Hematopoietic multipotent progenitor cell treated with erythropoietin and hydrocortisone succinate and interleukin-3 and kit ligand, for 6 days (in vitro differentiated cells): Measurements from ENCODE around the gene PRKCA.
"Not testable (repeated sequence)": the region's sequence is repeated elsewhere in the genome, so short reads cannot be mapped to it uniquely, and the experiment has no call there.

Source experiments
- DNase-seq: peaks from one replicate; pipeline ENCODE4 v3.0.0-alpha.2; 2015

The PRKCA gene

DNA sequence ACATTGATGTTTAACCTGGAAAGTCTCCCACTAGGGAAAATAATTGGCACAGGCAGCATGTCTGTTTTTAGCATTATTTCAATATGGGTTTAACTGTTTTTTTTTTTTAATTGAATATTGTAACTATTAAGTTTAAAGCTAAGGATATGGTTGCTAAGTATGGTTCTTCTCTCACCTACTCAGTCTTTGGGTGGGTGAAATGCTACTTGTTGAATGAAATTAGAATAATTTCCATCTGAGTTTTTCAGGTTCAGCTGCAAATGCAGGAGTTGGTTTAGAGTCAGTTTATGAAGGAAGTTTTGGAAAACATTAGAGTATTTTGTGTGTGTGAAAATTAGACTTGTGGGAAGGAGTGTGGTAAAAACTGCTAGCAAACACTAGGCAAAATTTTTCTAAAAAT is 93.5 kb downstream of the PRKCA start:
- DNase-seq: no peak

DNA sequence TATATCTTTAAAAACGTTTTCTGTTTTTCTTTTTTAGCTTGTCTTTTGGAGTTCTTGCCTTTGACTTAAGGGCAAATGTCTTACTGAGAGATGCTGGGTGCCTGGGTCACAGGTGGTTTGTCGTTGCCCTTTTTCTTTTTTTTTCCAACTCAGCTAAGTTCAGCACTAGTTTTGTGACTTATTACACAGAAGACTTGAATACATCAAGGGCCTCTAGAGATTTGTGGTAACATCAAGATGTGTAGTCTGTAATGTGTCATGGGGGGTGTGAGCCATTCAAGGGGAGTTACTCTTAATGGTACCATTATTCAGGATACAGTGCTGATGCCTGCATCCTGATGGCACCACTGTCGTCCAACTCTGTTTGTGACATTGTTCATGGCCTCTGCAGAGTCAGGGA is 95.1 kb downstream of the PRKCA start:
- DNase-seq: no peak

DNA sequence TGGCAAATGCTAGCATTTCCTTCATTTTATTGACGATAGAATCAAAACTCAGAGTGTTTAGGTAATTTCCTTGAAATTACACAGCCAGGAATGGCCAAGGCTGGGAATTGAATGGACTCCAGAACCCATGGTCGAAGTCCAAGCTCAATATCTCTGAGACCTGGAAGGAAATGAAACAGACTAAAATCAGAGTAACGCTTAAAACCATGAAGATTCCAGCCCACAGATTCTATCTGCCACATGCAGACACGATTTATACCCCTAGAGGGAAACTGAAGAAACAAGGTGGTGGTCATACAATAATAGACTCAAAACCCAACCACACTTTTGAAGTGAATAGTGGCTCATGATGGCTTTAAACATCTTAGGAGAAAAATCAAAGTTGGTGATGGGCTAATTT is 95.6 kb downstream of the PRKCA start:
- DNase-seq: no peak

DNA sequence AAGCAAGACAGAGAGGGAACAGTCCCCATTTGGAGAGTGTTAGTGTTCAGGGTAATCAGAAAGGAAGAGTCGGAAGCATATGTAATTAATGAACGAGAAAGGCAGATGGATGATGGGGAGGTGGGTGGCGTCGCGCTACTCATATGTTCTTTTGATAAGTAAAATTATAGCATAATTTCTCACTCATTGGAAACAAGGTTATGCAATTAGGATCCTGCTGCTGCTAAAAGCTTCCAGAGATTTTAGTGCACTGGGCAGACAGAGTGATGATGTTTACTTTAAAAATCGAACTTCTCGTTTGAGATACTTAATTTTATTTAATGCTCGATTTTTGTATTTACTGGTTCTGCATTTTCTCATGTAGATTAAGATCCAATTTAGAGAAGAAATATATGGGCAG is 96.2 kb downstream of the PRKCA start:
- DNase-seq: no peak

DNA sequence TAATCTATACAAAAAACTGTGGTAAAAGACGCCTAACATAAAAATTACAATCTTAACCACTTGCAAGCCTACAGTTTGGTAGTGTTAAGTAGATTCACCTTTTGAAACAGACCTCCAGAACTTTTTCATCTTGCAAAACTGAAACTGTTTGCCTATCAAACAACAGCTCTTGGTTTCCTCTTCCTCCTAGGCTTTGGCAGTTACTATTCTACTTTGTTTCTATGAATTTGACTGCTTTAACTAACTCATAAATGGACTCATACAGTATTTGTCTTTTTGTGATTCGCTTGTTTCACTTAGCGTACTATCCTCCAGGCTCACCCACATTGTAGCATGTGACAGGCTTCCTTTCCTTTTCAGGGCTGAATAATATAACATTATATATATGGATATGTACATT is 97.0 kb downstream of the PRKCA start:
- no peak for DNase-seq

DNA sequence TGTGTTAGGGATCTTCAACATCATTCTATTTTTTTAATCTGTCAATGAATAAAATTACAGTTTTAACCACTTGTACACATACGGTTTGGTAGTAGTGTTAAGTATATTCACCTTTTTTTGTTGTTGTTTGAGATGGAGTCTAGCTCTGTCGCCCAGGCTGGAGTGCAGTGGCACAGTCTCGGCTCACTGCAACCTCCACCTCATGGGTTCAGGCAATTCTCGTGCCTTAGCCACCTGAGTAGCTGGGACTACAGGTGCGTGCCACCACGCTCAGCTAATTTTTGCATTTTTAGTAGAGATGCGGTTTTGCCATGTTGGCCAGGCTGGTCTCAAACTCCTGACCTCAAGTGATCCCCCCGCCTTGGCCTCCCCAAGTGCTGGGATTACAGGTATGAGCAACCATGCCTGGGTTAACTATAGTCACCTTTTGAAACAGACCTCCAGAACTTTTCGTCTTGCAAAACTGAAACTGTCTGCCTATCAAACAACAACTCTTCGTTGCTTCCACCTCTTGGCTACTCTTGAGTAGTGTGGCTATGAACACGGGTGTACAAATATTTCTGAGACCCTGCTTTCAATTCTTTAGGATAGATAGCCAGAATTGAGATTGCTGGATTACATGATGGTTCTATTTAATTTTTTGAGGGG is 97.8 kb downstream of the PRKCA start:
- DNase-seq: not testable (repeated sequence)

DNA sequence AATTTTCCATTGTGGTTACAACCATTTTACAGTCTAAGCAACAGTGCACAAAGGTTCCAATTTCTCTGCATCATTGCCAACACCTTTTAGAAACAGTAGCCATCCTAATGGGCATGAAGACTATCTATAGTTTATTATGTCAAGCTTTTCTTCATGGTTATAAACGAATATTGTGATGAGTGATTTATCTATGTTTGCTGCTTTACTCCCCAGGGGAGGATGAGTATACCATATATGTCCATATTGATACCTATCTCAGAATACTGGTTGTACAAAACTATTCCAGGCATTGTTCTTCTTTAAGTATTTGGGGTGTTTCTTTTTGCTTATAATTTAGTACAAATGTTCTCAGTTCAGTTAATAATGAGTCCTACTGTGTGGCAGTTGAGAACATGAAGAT is 98.3 kb downstream of the PRKCA start:
- no peak for DNase-seq

DNA sequence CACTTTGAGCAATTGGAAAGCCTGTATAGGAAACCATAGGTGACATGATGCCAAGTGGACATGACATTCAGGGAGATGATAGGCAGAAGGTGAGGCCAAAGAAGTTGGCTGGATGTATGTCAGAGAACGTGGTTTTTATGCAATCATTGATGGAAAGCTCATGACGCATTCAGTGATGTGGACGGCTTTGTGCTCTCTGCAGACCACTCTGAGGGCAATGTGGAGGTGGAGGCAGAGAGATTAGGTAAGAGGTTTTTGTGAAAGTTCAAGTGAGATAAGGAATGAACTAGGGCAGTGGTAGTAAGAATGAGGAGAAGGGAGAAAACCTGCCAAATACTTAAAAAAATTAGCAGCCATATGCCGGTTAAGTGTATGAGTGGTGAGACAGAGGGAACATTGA is 99.0 kb downstream of the PRKCA start:
- no peak for DNase-seq

DNA sequence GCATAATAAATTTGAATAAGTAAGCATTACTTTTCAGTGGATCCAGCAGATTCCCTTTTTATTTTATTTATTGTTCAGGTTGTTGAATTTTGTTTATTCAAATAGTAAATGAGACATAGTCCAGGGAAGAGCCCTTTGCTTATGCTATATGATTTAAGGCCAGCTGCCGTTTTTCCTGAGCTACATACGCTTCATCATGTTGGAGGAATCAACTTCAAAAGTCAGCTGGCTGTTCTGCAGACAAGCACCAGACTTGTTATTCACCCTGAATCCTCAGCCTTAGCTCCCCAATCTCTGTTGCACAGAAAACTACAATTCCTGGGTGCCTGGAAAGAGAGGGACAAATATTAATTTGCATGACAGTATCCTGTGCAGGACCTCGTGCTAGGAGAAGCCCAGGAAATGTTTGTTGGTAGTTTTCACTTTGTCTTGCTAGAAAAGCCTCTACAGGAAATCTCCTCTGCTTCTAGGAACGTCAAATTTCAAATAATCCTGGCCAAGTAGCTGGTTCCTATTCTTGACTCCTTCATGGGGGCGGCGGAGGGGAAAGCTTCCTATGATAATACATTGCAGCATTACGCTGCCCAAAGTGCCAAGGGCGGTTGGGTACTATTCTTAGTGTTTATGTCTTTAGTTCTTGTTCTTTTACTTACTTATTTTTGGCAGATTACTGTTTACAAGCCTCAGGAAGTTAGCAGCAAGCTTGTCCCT is 101.6 kb downstream of the PRKCA start:
- no peak for DNase-seq

DNA sequence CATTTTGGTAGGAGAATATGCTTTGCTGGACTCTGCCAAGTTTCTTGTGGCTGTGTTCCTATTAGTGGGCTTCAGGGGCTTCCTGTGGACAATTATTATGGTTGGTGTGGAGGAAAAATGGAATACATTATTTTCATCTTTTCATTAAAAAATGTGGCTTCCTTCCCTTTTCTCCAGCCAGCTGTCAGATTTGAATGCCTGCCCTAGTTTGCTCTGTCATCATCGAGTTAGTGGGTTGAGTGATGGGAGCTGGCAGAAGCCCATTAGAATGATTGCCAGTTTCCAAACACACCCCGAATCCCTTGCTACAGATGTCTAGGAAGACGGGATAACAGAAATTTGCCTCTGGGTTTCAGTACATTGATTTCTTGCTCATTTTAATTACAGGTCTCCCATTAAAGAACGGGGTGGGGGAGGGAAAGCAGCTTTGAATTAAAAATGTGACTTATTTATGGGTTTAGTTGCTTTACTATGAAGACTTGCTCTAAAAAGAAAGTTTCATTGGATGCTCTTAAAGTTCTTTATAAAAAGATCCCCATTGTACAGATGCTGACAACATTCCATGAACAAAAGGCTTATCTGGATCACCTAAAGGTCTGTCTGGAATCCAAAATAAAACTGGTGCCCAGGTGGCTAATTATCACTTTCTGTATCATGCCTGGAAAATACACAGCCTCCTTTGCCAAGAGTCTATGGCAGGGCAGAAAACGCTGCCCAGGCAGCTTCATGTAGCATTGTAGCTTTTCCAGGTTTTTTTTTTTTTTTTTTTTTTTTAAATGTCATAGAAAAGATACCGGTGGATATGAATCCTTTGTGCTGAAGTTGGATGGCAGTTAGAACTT is 103.6 kb downstream of the PRKCA start:
- no peak for DNase-seq

DNA sequence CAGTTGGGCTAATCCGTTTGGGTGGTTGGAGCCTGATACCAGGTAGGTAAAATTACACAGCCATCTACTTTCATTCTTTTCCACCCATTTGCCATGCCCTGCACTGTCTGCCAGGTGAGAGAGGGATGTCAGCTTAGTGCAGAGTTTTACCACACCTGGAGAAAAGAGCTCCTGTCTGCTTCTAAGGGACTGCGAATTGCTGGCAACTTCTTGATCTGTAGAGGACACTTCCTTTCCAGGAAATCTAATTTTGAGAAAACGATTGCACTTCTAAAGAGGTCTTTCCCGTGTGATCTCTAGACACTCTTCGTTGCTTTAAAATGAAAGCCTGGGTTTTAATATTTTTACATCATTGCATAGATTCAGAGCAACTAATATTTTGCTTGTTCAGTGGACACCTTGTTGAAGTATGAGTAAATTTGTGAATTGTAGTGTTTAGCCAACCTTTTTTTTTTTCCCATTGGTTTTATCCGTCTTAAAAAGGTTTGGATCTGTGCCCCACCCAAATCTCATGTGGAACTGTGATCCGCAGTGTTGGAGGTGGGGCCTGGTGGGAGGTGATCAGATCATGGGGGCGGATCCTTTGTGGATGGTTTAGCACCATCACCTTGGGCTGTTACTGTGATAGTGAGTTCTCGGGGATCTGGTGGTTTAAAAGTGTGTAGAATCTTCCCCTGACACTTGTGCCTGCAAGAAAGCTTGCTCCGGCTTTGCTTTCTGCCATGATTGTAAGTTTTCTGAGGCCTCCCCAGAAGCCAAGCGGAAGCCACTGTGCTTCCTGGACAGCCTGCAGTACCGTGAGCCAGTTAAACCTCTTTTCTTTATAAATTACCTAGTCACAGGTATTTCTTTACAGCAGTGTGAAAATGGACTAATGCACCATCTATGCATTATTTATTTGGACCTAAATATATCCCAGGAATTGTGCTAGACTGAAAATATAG is 104.6 kb downstream of the PRKCA start:
- DNase-seq: no peak

DNA sequence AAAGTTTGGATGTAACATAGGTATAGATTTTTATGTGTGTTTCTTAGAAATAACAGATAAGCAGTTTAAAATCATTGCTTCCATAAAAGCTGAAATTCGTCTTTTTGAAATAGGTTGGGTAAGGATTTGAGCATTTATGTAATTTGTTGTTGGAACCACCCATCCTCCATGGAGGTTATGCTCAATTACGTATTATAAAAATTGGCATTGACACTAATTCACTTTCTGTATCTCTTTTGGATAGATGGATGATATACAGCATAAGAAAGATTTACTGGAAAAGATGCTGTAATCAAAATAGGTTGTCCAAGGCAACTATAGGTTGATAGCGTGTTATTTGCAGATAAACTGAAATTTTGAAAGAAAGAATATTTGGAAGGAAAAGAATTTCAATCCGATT is 105.5 kb downstream of the PRKCA start:
- no peak for DNase-seq

DNA sequence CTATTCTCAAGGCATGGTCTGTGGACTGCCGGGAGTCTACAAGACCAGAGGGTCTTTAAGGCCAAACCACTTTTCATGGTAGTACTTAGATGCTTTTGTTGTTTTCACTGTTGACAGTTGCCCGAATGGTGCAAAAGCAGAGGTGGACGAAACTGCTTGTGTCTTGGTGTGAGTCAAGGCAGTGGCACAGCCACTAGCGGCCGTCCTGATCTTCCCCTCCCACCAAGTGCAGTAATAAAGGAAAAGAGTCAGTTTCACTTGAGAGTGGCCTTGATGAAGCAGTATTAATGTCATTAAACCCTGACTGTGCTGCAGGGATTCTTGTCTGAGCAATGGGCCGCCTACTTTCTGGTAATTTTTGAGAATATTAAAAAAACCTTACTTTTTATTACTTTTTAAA is 109.1 kb downstream of the PRKCA start:
- DNase-seq: no peak

DNA sequence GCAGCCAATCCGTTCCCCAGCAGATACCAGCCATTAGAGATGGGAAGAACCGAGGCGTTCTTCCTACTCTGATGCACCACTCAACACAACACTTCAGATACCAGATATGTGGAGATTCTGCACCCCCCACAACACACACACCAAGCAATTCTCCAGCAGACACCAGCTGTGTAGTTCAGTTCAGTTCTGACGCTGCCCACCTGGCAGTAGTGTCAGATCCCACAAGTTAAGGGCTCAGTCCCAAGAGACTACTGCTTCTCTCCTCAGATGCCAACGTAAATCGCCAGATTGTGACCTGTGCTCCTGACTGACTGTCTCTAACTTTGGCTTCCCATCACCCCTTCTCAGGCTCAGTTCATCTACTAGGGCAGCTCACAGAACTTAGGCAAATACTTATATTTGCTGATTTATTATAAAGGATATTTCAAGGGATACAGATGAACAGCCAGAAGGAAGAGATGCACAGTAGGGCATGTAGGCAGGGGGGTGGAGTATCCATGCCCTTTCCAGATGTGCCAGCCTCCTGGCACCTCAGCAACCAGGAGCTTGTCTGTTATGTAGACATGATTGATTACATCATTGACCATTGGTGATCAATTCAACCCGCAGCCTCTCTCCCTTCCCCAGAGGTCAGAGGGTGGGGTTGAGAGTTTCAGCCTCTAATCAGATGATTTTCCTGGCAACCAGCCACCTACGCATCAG is 110.6 kb downstream of the PRKCA start:
- no peak for DNase-seq

DNA sequence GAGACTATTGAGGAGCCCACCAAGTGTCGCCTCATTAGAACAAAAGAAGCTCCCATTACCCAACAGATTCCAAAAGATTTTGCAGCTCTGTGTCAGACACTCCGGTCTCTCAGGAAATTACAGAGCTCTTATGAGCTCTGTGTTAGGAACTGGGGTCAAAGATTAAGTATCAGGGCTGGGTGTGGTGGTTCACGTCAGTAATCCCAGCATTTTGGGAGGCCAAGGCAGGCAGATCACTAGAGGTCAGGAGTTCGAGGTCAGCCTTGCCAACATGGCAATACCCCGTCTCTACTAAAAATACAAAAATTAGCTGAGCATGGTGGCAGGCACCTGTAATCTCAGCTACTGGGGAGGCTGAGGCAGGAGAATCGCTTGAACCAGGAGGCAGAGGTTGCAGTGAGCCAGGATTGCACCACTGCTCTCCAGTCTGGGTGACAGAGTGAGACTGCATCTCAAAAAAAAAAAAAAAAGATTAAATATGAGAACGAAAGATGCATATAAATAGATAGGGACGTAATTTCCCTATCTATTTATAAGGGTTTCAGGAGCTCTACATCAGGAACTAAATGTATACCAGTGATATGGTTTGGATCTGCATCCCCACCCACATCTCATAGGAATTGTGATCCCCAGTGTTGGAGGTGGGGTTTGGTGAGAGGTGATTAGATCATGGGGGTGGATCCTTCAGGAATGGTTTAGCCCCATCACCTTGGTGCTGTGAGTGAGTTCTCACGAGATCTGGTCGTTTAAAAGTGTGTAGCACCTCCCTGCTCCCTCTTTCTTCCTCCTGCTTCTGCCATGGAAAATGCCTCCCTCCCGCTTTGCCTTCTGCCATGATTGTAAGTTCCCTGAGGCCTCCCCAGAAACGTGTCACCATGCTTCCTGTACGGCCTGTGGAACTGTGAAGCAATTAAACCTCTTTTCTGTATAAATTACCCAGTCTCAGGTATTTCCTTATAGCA is 111.4 kb downstream of the PRKCA start:
- DNase-seq: no peak

DNA sequence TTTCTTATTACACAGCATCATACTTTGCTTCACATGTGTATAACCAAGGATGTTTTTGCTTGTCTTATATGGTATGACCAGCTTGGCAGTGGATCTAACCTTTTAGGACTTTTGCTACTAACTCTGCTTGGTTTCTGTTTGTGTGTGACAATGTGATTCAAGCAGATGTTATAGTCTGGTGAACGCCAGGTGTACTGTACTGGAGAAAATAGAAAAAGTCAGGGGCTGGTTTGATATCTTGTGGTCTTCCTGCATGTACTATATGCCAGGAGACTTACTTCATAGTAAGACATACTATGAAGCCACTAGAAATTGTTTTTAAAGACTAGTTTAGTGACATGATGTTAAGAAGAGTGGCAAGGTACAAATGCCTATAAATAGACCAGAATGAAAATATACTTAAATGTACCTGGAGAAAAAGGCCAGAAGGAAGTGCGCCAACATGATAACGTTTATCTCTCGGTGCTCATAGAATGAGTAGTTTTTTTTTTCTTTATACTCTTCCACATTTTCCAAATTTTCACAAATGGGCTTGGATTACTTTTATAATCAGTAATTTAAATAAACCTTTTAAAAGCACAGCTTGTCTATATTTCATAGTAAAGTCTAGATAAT is 112.3 kb downstream of the PRKCA start:
- DNase-seq: no peak

DNA sequence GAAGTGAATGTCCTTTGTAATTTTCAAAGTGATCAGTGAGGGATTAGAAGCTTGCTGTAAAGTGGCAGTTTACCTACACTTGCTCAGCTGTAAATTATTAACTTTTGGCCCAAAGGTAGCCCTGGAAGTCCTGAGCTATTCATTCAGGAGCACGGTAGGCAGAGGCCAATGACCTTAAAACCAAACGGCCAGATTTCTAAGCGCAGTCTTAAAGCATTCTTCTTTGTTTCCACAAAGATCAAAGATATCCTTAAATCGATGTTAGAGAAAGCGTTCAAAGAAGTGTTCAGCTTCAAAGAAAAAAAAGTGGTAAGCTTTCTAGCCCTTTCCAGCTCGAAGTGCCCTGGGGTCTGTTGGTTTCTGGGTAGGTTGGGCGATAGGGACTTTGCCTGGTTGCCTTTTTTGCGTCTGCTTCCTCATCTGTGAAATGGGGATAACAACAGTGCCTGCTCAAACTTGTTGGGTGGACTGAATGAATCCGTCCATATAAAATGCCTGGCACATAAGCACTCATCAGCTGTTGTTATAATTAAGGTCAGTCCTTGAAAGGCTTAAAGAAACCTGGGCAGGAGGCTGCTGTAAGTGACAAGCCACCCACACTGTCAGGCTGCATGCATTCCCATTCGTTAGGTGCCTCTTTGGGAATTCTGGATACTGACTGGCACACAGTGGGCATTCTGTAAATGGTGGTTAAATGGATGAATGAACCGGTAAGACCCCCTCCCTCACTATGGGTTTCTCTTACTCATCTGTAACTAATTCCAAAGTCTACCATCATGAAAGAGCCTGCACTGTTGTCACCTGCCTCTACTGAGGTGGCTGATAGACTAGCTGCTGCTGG is 113.2 kb downstream of the PRKCA start:
- no peak for DNase-seq

DNA sequence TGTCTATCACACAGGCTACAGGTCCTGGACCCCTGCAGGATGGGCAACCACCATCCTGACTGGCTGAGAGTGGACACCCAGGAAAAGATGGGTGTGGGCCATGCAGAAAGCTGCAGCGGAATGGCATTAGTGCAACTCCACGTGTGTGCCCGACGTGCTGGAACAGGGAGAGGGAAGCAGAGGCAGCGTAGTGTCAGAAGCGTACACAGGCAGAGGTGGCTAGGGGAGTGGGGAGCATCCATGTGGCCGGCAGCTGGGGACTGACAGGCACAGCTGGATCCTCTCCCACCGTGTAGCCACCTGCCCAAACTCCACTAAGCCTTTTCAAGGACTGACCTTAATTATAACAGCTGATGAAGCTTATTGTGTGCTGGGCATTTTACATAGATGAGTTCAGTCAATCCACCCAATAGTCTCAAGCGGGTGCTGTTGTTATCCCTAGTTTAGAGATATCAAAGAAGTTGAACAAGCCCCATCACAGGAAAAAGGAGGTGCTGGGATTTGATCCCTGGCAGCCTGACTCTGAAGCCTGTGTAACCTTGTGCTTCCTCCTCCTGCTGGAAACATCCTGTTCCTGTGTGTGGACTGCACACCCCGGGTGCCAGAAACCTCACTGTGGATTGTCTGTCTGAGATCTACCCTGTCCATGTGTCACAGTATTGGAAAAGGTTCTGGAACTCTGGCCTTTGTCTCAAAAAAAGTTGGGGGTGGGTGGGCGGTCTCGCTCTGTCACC is 114.0 kb downstream of the PRKCA start:
- no peak for DNase-seq

DNA sequence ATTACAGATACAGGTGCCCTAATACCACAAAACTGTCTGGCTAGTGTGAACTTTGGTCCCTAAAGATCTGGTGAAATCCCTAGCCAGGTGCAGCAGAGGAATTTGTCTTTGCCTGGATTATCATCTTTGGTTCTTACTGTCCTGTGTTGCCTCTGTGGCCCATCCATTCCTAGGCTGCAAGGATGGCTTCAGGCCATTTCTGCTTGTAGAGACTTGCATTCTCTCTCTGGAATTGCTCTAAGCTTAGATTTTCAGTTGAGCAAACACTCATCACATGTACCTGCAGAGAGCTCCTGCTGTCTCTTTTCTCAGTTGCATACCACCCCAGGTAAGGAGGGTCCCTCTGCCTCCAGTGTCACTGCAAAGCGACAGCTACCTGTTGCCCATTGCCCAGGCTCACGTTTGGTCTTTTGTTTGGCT is 114.9 kb downstream of the PRKCA start:
- DNase-seq: no peak
